ENCODE data around the gene STXBP1. TPM values are rescaled to one million over a fixed set of nuclear protein-coding genes. Genes with fewer than 3 reads are reported as not detected.

The STXBP1 gene
- total and polyA plus RNA-seq, 2 donors (not counting 3 experiments of a cell fraction or from before 2014, with no cell fraction given) = 18.8 to 51.3 TPM

- peak overlapping the region; percentile 55 for H3K9ac ChIP-seq (replicated peaks; ENCODE audit: extremely low read depth, insufficient read depth, low read length)
- POLR2A ChIA-PET = interaction anchor here (0.9 to 1.3 kb wide), 3 partner anchors 50 to 181 kb away, joined by 3 to 4 read pairs (median 4); partner anchors contain the start of genes CDK9 and ST6GALNAC4
- peaks cover 2% of the 10 kb centered on the region for H3K79me2 ChIP-seq (ENCODE audit: control insufficient read depth, insufficient read depth, low read length)
- H3K27me3 ChIP-seq (ENCODE audit: control insufficient read depth in 2 of 2, insufficient read depth in 2 of 2, low read length in 2 of 2) = no peaks in the 10 kb centered on the region
- no peak overlapping the region for H2AFZ ChIP-seq (ENCODE audit: low read depth, low read length)
- H3K36me3 ChIP-seq (ENCODE audit: control insufficient read depth in 2 of 2, extremely low read depth in 1 of 2, insufficient read depth in 2 of 2, low read length in 2 of 2) = peaks cover 13 to 31% of the 10 kb centered on the region in 2 experiments
- no peak for DNase-seq (ENCODE audit: low read depth, low spot score)
- peaks cover 12% of the 10 kb centered on the region for H3K4me1 ChIP-seq (ENCODE audit: control insufficient read depth, extremely low read depth, insufficient read depth, low read length)
- TF ChIP-seq POLR2A (IDR thresholded peaks at IDR 0.05; ENCODE audit: low read depth, low read length) (peak; percentile 20), CTCF (IDR thresholded peaks at IDR 0.05; ENCODE audit: extremely low read depth in 1 of 2, insufficient read depth in 1 of 2, low read depth in 1 of 2, low read length in 2 of 2) (no peak)
- no TSS peak for BruUV-seq (replicated peaks)
- H3K27ac ChIP-seq (ENCODE audit: insufficient read depth, low read depth, low read length) = peak overlapping the region; percentile 68
- H3K9me1 ChIP-seq (replicated peaks; ENCODE audit: control insufficient read depth, extremely low read depth, insufficient read depth, low read length) = no peaks in the 10 kb centered on the region
- no peaks in the 10 kb centered on the region for H3K9me3 ChIP-seq (replicated peaks; ENCODE audit: control insufficient read depth, insufficient read depth, low read length)
- FAIRE-seq = no peak
- CTCF ChIA-PET = interaction anchor here (1.0 to 2.4 kb wide), 33 partner anchors 9 to 311 kb away, joined by 3 to 94 read pairs (median 7); partner anchors contain the start of genes CDK9, PTRH1, STXBP1 and TTC16
- peak overlapping the region; percentile 28 for H3K4me2 ChIP-seq (ENCODE audit: insufficient read depth, low read length)
- no peaks in the 10 kb centered on the region for H4K20me1 ChIP-seq (replicated peaks; ENCODE audit: control insufficient read depth, extremely low read depth, insufficient read depth, low read length)
- H3K4me3 ChIP-seq (replicated peaks in 1 of 3; ENCODE audit: insufficient read depth in 1 of 3, low read depth in 1 of 3, low read length in 3 of 3) = no peak overlapping the region
- dilution Hi-C loops (cut with MboI; ENCODE audit: extremely low pct_ligation_motif_present, low sequenced_read_pairs) = no loop called here
- intact Hi-C loops (cut with micrococcal nuclease) = loop anchor here (1.0 kb wide), 6 partner anchors 29 to 186 kb away; no protein-coding TSS in a partner anchor
These were observed 123.6 kb downstream of the STXBP1 start for GRCh38 chr9:127735530-127736185.

- DNase-seq (ENCODE audit: low read depth, low spot score) (no peak), FAIRE-seq (no peak)
- no peaks in the 10 kb centered on the region for H3K9me3 ChIP-seq (replicated peaks; ENCODE audit: control insufficient read depth, insufficient read depth, low read length)
- TF ChIP-seq MAX (IDR thresholded peaks at IDR 0.05; ENCODE audit: insufficient read depth, insufficient read length) = no peak
- TF ChIP-seq POLR2AphosphoS5 (IDR thresholded peaks at IDR 0.05; ENCODE audit: insufficient read depth, low read depth, low read length) = no peak
- no peak for TF ChIP-seq MYC (IDR thresholded peaks at IDR 0.05; ENCODE audit: low read depth, low read length)
- TF ChIP-seq FOS (IDR thresholded peaks at IDR 0.05; ENCODE audit: borderline replicate concordance, insufficient read depth, low read length) = no peak
- no peak for TF ChIP-seq GATA2 (IDR thresholded peaks at IDR 0.05; ENCODE audit: insufficient read depth, insufficient read length, low read depth, low read length)
- TF ChIP-seq JUN (IDR thresholded peaks at IDR 0.05; ENCODE audit: borderline replicate concordance, insufficient read depth, insufficient read length, low read depth) = no peak
- no peak for TF ChIP-seq EZH2 (IDR thresholded peaks at IDR 0.05; ENCODE audit: borderline replicate concordance, low read depth, low read length, severe bottlenecking)
- no peak for TF ChIP-seq CTCF (IDR thresholded peaks at IDR 0.05; ENCODE audit: extremely low read depth in 1 of 2, insufficient read depth in 1 of 2, low read depth in 1 of 2, low read length in 2 of 2)
- no peak for TF ChIP-seq POLR2A (IDR thresholded peaks at IDR 0.05; ENCODE audit: low read depth, low read length)
- no peak overlapping the region for H2AFZ ChIP-seq (ENCODE audit: low read depth, low read length)
- dilution Hi-C loops (cut with MboI; ENCODE audit: extremely low pct_ligation_motif_present, low sequenced_read_pairs) (no loop called here), intact Hi-C loops (cut with micrococcal nuclease) (no loop called here)
- peaks cover 12% of the 10 kb centered on the region for H3K4me1 ChIP-seq (ENCODE audit: control insufficient read depth, extremely low read depth, insufficient read depth, low read length)
- H3K79me2 ChIP-seq (ENCODE audit: control insufficient read depth, insufficient read depth, low read length) = peaks cover 2% of the 10 kb centered on the region
- no peaks in the 10 kb centered on the region for H3K27me3 ChIP-seq (ENCODE audit: control insufficient read depth in 2 of 2, insufficient read depth in 2 of 2, low read length in 2 of 2)
- H4K20me1 ChIP-seq (replicated peaks; ENCODE audit: control insufficient read depth, extremely low read depth, insufficient read depth, low read length) = no peaks in the 10 kb centered on the region
- H3K36me3 ChIP-seq (ENCODE audit: control insufficient read depth in 2 of 2, extremely low read depth in 1 of 2, insufficient read depth in 2 of 2, low read length in 2 of 2) = peaks cover 25 to 37% of the 10 kb centered on the region in 2 experiments
- no peak overlapping the region for H3K4me2 ChIP-seq (ENCODE audit: insufficient read depth, low read length)
- H3K27ac ChIP-seq (ENCODE audit: insufficient read depth, low read depth, low read length) = no peak overlapping the region
- H3K9me1 ChIP-seq (replicated peaks; ENCODE audit: control insufficient read depth, extremely low read depth, insufficient read depth, low read length) = no peaks in the 10 kb centered on the region
- BruUV-seq (replicated peaks) = no TSS peak
- no peak overlapping the region for H3K4me3 ChIP-seq (replicated peaks in 1 of 3; ENCODE audit: insufficient read depth in 1 of 3, low read depth in 1 of 3, low read length in 3 of 3)
- H3K9ac ChIP-seq (replicated peaks; ENCODE audit: extremely low read depth, insufficient read depth, low read length) = no peak overlapping the region
- CTCF ChIA-PET = no interaction called here
- POLR2A ChIA-PET = no interaction called here
These were observed 126.6 kb downstream of the STXBP1 start for GRCh38 chr9:127738666-127739065.

Data from endothelial cell of umbilical vein (primary cell).